HepG2 (cell line): Measurements from ENCODE around the gene HADHA. TPM values are rescaled to one million over a fixed set of nuclear protein-coding genes. Genes with fewer than 3 reads are reported as not detected.
A peak's percentile ranks its signal among the peaks of the same experiment; 100 is the strongest.

Source experiments
- AGO2 ChIP-seq: fragments of 200-400 bp; formaldehyde crosslinking; optimal IDR thresholded peaks from 2 replicates; pipeline ENCODE3; 2017; ENCODE audit warnings: mild to moderate bottlenecking, low read depth, low read length, moderate library complexity
- BCL6 ChIP-seq: IDR thresholded peaks from 2 replicates; pipeline ENCODE4 v1.6.1; 2016; ENCODE audit warnings: missing genetic modification reagents, missing compliant biosample characterization
- ETV5 ChIP-seq: IDR thresholded peaks from 2 replicates; pipeline ENCODE4 v1.6.1; 2018; ENCODE audit warnings: missing biosample characterization, missing genetic modification reagents, inconsistent platforms, borderline replicate concordance
- FOXC1 ChIP-seq: sonication (generic); formaldehyde crosslinking; IDR thresholded peaks from 2 replicates; pipeline ENCODE4 v1.8.0; 2022; ENCODE audit warnings: mild to moderate bottlenecking, missing genetic modification reagents, borderline replicate concordance
- FOXJ3 ChIP-seq: sonication (generic); formaldehyde crosslinking; IDR thresholded peaks from 2 replicates; pipeline ENCODE4 v1.4.0; 2020; ENCODE audit warnings: missing genetic modification reagents, mild to moderate bottlenecking, borderline replicate concordance
- KLF11 ChIP-seq: IDR thresholded peaks from 2 replicates; pipeline ENCODE4 v1.6.1; 2016; ENCODE audit warnings: missing compliant biosample characterization
- KMT2B ChIP-seq: IDR thresholded peaks from 2 replicates; pipeline ENCODE4 v1.6.1; 2016; ENCODE audit warnings: missing genetic modification reagents, missing compliant biosample characterization
- NR2F6 ChIP-seq, 2 experiments: IDR thresholded peaks; 2 replicates each; pipeline ENCODE4 v1.6.1; 2016; ENCODE audit warnings: antibody characterized with exemption in 1 of 2, mild to moderate bottlenecking in 1 of 2
- ONECUT2 ChIP-seq: sonication (generic); formaldehyde crosslinking; IDR thresholded peaks from 2 replicates; pipeline ENCODE4 v1.4.0; 2020; ENCODE audit warnings: missing genetic modification reagents
- PRMT3 ChIP-seq: sonication (generic); formaldehyde crosslinking; IDR thresholded peaks from 2 replicates; pipeline ENCODE4 v1.8.1; 2022; ENCODE audit warnings: low read depth, mild to moderate bottlenecking, moderate library complexity, missing genetic modification reagents, borderline replicate concordance
- RBM39 ChIP-seq: fragments of 200-400 bp; formaldehyde crosslinking; IDR thresholded peaks from one replicate; pipeline ENCODE4 v1.6.1; 2018; ENCODE audit warnings: antibody characterized with exemption, mild to moderate bottlenecking, low read depth, low read length; ENCODE audit not compliant: poor library complexity, severe bottlenecking
- SAFB2 ChIP-seq: sonication (generic); formaldehyde crosslinking; IDR thresholded peaks from 2 replicates; pipeline ENCODE4 v1.5.1; 2020; ENCODE audit warnings: missing genetic modification reagents, low read depth, mild to moderate bottlenecking, borderline replicate concordance
- STAT5B ChIP-seq: sonication (generic); formaldehyde crosslinking; IDR thresholded peaks from 2 replicates; pipeline ENCODE4 v1.4.0; 2020; ENCODE audit warnings: missing genetic modification reagents
- TCF7L2 ChIP-seq: IDR thresholded peaks from 2 replicates; pipeline ENCODE4 v1.6.1; 2011; ENCODE audit warnings: mild to moderate bottlenecking, low read depth, low read length, moderate library complexity
- THYN1 ChIP-seq: sonication (generic); formaldehyde crosslinking; IDR thresholded peaks from 2 replicates; pipeline ENCODE4 v1.8.1; 2023; ENCODE audit warnings: low read depth, mild to moderate bottlenecking, moderate library complexity, missing genetic modification reagents, borderline replicate concordance
- XBP1 ChIP-seq: sonication (generic); formaldehyde crosslinking; IDR thresholded peaks from 2 replicates; pipeline ENCODE4 v1.5.0; 2020; ENCODE audit warnings: missing genetic modification reagents
- ZFX ChIP-seq: sonication (generic); formaldehyde crosslinking; IDR thresholded peaks from 2 replicates; pipeline ENCODE4 v1.4.0; 2020; ENCODE audit warnings: mild to moderate bottlenecking, low read depth, missing genetic modification reagents, moderate library complexity
- ZMYM2 ChIP-seq: sonication (generic); formaldehyde crosslinking; IDR thresholded peaks from 2 replicates; pipeline ENCODE4 v1.8.0; 2022; ENCODE audit warnings: mild to moderate bottlenecking, missing genetic modification reagents
- ZNF138 ChIP-seq: sonication (generic); formaldehyde crosslinking; IDR thresholded peaks from 2 replicates; pipeline ENCODE4 v1.5.0; 2020; ENCODE audit warnings: mild to moderate bottlenecking, low read depth, missing genetic modification reagents
- ZNF317 ChIP-seq: sonication (generic); formaldehyde crosslinking; IDR thresholded peaks from 2 replicates; pipeline ENCODE4 v1.5.0; 2020; ENCODE audit warnings: mild to moderate bottlenecking, missing genetic modification reagents
- ZNF776 ChIP-seq: sonication (generic); formaldehyde crosslinking; IDR thresholded peaks from 2 replicates; pipeline ENCODE4 v1.4.0; 2020; ENCODE audit warnings: mild to moderate bottlenecking, missing genetic modification reagents
- ZNF788 ChIP-seq: sonication (generic); formaldehyde crosslinking; IDR thresholded peaks from 2 replicates; pipeline ENCODE4 v1.5.0; 2020; ENCODE audit warnings: mild to moderate bottlenecking, missing genetic modification reagents, borderline replicate concordance
- polyA plus RNA-seq, 8 experiments: library from polyadenylated mRNA; depleted of rRNA in 3 of 8; stranded (reverse) in 7 of 8; unstranded in 1 of 8; fragments of >200 nt; fragmentation: Illumina TruSeq in 4 of 8; extraction: Trizol in 4 of 8; gene quantifications; 2 replicates each; pipeline versions ENCODE4 v1.2.1 to v1.2.3, GENCODE V29; 2011 to 2016; ENCODE audit warnings: low read depth in 4 of 8, missing spikeins in 1 of 8, mixed read lengths in 1 of 8; ENCODE audit not compliant: insufficient read depth in 1 of 8
- total RNA-seq, 5 experiments: library from RNA; depleted of rRNA; stranded (reverse); fragments of >200 nt; fragmentation: Illumina TruSeq; extraction: Trizol; gene quantifications; 2 replicates each; pipeline ENCODE4 v1.2.3, GENCODE V29; 2016; ENCODE audit warnings: low read depth in 1 of 5
- TF ChIP-seq, protein P1 (sequence below): IDR thresholded peaks from 2 replicates; pipeline ENCODE4 v1.6.1; 2016; ENCODE audit warnings: missing compliant biosample characterization, missing genetic modification reagents, borderline replicate concordance
- TF ChIP-seq, protein P2 (sequence below): sonication (generic); formaldehyde crosslinking; IDR thresholded peaks from 2 replicates; pipeline ENCODE4 v1.5.0; 2020; ENCODE audit warnings: missing genetic modification reagents
- TF ChIP-seq, protein P3 (sequence below): sonication (generic); formaldehyde crosslinking; IDR thresholded peaks from 2 replicates; pipeline ENCODE4 v1.4.0; 2020; ENCODE audit warnings: missing genetic modification reagents
- TF ChIP-seq, protein P4 (sequence below): sonication (generic); formaldehyde crosslinking; IDR thresholded peaks from 2 replicates; pipeline ENCODE4 v1.9.0; 2021; ENCODE audit warnings: missing genetic modification reagents, borderline replicate concordance

Gene HADHA
- total and polyA plus RNA-seq, 2 of the 13 experiments (the other 11 are each of a cell fraction or from before 2014, with no cell fraction given) = 102 to 270 TPM

DNA sequence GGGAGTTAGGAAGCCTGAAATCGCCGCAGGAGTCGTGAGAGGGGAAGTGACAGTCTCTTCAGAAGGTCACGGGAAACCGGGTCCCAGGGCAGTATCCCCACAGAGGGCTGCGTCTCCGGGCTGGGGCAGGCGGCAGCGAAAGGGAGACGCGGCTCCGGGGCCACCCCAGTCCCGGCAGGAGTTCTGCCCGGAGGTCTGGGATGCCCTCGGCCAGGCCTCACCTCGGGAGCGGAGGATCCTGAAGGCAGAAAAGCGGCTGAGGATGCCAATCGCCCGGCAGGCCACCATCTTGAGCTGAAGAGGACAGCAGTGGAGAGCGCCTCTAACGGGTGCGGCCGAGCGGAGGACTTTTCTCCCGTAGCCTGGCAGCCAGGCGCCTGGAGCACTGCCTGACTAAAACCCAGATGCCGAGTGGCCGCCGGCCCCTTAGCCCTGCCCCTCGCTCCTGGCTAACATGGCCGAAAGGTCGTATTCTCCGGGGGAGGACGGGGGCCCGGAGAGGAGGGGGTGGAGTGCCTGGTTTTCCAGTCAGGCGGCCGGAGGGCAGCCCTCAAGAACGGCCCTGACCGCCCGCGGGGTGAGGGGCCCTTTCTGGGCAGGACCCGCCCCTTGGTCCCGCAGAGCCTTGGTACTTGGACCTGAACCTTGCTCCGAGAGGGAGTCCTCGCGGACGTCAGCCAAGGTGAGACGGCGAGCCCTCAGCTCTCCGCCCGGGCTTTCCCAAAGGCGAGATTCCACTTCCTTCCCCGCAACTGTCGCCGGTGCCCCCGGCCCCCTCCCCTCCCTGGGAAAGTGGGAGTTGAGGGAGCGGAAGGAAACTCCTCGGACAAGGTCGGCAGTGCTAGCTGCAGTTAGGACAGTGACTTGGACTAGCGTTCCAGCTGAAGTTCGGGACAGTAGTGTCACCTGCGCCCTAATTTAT lies at the start of gene HADHA, which contains the start of gene HADHB (continued):
- peak; percentile 80; the same call in 1 of the 2 replicates for TF ChIP-seq STAT5B (CRISPR knock-in tag)
- peak; percentile 70 for TF ChIP-seq NR2F6 (IDR thresholded peaks at IDR 0.05)
- TF ChIP-seq NR2F6 (CRISPR knock-in tag; IDR thresholded peaks at IDR 0.05) = peak; percentile 81
- no peak for TF ChIP-seq ONECUT2 (CRISPR knock-in tag)
- no peak for TF ChIP-seq PRMT3
- 0 out of 2 replicates have a peak, but pooled peaks have one; percentile 32 for TF ChIP-seq KLF11 (CRISPR knock-in tag)
- TF ChIP-seq FOXJ3 (CRISPR knock-in tag) = peak; percentile 70; the same call in 1 of the 2 replicates
- no peak; the same call in 1 of the 2 replicates for TF ChIP-seq SAFB2 (CRISPR knock-in tag)
- peak; percentile 91 for TF ChIP-seq ZMYM2 (CRISPR knock-in tag)
- TF ChIP-seq TCF7L2 = no peak
- TF ChIP-seq ZFX = peak; percentile 56
- TF ChIP-seq, protein P1, sequence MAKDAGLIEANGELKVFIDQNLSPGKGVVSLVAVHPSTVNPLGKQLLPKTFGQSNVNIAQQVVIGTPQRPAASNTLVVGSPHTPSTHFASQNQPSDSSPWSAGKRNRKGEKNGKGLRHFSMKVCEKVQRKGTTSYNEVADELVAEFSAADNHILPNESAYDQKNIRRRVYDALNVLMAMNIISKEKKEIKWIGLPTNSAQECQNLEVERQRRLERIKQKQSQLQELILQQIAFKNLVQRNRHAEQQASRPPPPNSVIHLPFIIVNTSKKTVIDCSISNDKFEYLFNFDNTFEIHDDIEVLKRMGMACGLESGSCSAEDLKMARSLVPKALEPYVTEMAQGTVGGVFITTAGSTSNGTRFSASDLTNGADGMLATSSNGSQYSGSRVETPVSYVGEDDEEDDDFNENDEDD (CRISPR knock-in tag) = peak; percentile 70; the same call in 1 of the 2 replicates
- TF ChIP-seq, protein P2, sequence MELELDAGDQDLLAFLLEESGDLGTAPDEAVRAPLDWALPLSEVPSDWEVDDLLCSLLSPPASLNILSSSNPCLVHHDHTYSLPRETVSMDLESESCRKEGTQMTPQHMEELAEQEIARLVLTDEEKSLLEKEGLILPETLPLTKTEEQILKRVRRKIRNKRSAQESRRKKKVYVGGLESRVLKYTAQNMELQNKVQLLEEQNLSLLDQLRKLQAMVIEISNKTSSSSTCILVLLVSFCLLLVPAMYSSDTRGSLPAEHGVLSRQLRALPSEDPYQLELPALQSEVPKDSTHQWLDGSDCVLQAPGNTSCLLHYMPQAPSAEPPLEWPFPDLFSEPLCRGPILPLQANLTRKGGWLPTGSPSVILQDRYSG (CRISPR knock-in tag) = no peak
- peak; percentile 35 for TF ChIP-seq ZNF788 (CRISPR knock-in tag)
- TF ChIP-seq BCL6 (CRISPR knock-in tag) = peak; percentile 80
- peak; percentile 61; the same call in 1 of the 2 replicates for TF ChIP-seq FOXC1 (CRISPR knock-in tag)
- TF ChIP-seq, protein P3, sequence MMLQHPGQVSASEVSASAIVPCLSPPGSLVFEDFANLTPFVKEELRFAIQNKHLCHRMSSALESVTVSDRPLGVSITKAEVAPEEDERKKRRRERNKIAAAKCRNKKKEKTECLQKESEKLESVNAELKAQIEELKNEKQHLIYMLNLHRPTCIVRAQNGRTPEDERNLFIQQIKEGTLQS (CRISPR knock-in tag) = peak; percentile 41; the same call in 1 of the 2 replicates
- TF ChIP-seq KMT2B (CRISPR knock-in tag) = peak; percentile 92
- TF ChIP-seq, protein P4, sequence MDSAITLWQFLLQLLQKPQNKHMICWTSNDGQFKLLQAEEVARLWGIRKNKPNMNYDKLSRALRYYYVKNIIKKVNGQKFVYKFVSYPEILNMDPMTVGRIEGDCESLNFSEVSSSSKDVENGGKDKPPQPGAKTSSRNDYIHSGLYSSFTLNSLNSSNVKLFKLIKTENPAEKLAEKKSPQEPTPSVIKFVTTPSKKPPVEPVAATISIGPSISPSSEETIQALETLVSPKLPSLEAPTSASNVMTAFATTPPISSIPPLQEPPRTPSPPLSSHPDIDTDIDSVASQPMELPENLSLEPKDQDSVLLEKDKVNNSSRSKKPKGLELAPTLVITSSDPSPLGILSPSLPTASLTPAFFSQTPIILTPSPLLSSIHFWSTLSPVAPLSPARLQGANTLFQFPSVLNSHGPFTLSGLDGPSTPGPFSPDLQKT = peak; percentile 26; the same call in 1 of the 2 replicates
- TF ChIP-seq ZNF138 (CRISPR knock-in tag) = 0 out of 2 replicates have a peak, but pooled peaks have one; percentile 26
- TF ChIP-seq ETV5 = peak; percentile 58; the same call in 1 of the 2 replicates
- TF ChIP-seq AGO2 = peak; percentile 81
- TF ChIP-seq XBP1 (CRISPR knock-in tag) = no peak
- peak; percentile 84; the same call in 1 of the 2 replicates for TF ChIP-seq ZNF317 (CRISPR knock-in tag)
- peak; percentile 93 for TF ChIP-seq ZNF776 (CRISPR knock-in tag)
- peak; percentile 94 for TF ChIP-seq RBM39
- TF ChIP-seq THYN1 (CRISPR knock-in tag) = no peak
